Activated naive CD4-positive, alpha-beta T cell treated with anti-CD3 and anti-CD28 coated beads, Interleukin-2, amount 50 U/mL, for 72 hours (primary cell): ENCODE results near the gene TEX101. TPM values are rescaled to one million over a fixed set of nuclear protein-coding genes. Genes with fewer than 3 reads are reported as not detected.
"Not testable (repeated sequence)": the region's sequence is repeated elsewhere in the genome, so short reads cannot be mapped to it uniquely, and the experiment has no call there.

Source experiments
- ATAC-seq, 2 donors: fragments of 150-1000 bp; cut with Tn5 transposase; 2 replicates each; pipeline ENCODE4 v1.10.0; 2021; ENCODE audit warnings: mild to moderate bottlenecking in 2 of 2, moderate library complexity in 2 of 2
- DNase-seq, 2 donors: peaks; one replicate each; pipeline ENCODE4 v3.0.0; 2021 to 2022; ENCODE audit warnings: low spot score in 2 of 2
- H3K27ac Mint-ChIP-seq, 2 donors: one replicate each; pipeline ENCODE4 v1.8.0; 2022; ENCODE audit warnings: mild to moderate bottlenecking in 2 of 2, mixed read lengths in 2 of 2
- H3K36me3 Mint-ChIP-seq, 2 donors: one replicate each; pipeline ENCODE4 v1.8.0; 2022; ENCODE audit warnings: mixed read lengths in 2 of 2
- H3K9me3 Mint-ChIP-seq, 2 donors: one replicate each; pipeline ENCODE4 v1.8.0; 2022; ENCODE audit warnings: mixed read lengths in 2 of 2
- total RNA-seq, 2 donors: library from RNA; stranded (reverse); gene quantifications; one replicate each; pipeline ENCODE4 v1.2.3, GENCODE V29; 2022

The TEX101 gene
- total RNA-seq, 2 donors from 2014 or later, result not detected

GRCh38 chr19:43407416-43408005 lies 7.2 kb upstream of the TEX101 start:
- H3K9me3 Mint-ChIP-seq, result no peaks in the 10 kb centered on the region
- ATAC-seq, result no peak
- H3K36me3 Mint-ChIP-seq, result no peaks in the 10 kb centered on the region
- no peak overlapping the region for H3K27ac Mint-ChIP-seq
- no peak for DNase-seq

- no peaks in the 10 kb centered on the region for H3K36me3 Mint-ChIP-seq
- ATAC-seq (no peak), DNase-seq (no peak)
- H3K27ac Mint-ChIP-seq, result no peak overlapping the region
- no peaks in the 10 kb centered on the region for H3K9me3 Mint-ChIP-seq
Observed at GRCh38 chr19:43408043-43408442, 6.6 kb upstream of the TEX101 start.

- Mint-ChIP-seq H3K9me3 (no peaks in the 10 kb centered on the region), H3K27ac (no peak overlapping the region), H3K36me3 (no peaks in the 10 kb centered on the region)
- no peak for ATAC-seq
- DNase-seq, result no peak
Observed at GRCh38 chr19:43409415-43409814, 5.3 kb upstream of the TEX101 start.

DNA sequence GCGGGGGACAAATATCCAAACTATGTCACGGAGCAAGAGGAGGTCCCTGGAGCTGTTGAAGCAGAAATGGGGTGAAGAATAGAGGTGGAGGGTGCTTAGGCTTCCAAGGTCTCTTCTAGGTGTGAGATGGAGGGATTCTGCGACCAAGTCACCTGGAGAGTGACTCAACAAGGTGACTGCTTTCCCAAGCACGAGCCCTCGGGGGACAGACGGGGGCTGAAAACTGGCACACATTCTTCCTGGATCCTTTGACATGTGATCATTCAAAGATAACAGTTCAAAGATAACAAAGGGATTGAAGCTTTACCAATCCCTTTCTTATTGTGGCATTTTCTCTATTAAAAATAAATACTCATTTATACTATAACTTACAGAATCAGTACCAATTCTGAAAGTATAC lies 2.2 kb upstream of the TEX101 start:
- Mint-ChIP-seq H3K36me3 (no peaks in the 10 kb centered on the region), H3K27ac (no peak overlapping the region), H3K9me3 (no peaks in the 10 kb centered on the region)
- no peak for DNase-seq
- ATAC-seq, result no peak

- ATAC-seq (no peak), DNase-seq (no peak)
- no peaks in the 10 kb centered on the region for H3K36me3 Mint-ChIP-seq
- H3K9me3 Mint-ChIP-seq, result no peaks in the 10 kb centered on the region
- peak overlapping the region in 1 of 2 donors; percentile 12 for H3K27ac Mint-ChIP-seq
Observed at GRCh38 chr19:43416951-43417623, 2.4 kb downstream of the TEX101 start.

DNA sequence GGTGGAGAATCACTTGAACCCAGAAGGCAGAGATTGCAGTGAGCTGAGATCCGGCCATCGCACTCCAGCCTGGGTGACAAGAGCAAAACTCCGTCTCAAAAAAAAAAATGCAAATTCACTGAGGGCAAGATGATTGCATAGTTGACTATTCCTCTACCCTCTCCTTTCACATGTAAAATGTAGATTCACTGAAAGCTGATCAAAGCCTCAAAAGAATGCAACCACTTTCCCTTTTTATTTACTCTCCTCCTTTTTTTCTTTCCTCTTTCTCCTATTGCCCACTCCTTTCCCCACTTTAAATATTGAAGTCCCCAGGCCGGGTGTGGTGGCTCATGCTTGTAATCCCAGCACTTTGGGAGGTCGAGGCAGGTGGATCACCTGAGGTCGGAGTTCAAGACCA lies 6.3 kb downstream of the TEX101 start:
- Mint-ChIP-seq H3K9me3 (no peaks in the 10 kb centered on the region), H3K27ac (no peak overlapping the region), H3K36me3 (no peaks in the 10 kb centered on the region)
- no peak for DNase-seq
- no peak for ATAC-seq

DNA sequence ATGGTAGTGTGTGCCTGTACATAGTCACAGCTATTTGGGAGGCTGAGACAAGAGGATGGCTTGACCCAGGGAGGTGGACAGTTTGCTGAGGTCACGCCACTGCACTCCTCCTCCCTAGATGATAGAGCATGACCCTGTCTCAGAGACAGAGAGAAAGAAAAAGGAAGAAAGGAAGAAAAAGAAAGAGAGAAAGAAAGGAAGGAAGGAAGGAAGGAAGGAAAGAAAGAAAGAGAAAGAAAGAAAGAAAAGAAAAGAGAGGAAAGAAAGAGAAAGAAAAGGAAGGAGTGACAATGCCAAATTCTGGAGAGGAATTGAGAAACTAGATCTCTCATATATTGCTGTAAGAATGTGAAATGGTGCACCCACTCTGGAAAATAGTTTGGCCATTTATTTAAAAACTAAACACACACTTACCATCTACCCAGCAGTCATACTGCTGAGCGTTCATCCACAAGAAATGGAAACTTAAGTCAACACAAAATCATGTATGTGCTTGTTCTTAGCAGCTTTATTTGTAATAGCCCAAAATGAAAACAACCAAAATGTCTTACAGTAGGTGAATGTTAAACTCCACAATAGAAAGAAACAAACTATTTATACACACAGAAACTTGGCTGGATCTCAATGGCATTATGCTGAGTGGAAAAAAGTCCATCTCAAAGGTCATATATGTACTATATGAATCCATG lies 7.5 kb downstream of the TEX101 start:
- Mint-ChIP-seq H3K9me3 (no peaks in the 10 kb centered on the region), H3K36me3 (no peaks in the 10 kb centered on the region), H3K27ac (no peak overlapping the region)
- ATAC-seq (no peak), DNase-seq (no peak)

DNA sequence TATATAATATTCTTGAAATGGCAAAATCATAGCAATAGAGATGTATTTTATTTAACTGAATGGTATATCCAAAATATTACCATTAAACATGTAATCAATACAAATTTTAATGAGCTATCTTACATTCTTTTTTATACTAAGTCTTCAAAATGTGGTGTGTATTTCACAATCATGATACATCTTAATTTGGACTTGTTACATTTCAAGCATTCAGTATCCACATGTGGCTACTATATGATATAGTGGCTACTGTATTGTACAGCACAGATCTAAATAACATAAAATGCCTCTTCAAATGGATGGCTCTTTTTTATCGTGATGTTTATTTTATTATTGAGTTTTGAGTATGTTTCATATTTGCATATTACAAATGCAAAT lies 8.0 kb downstream of the TEX101 start:
- no peaks in the 10 kb centered on the region for H3K36me3 Mint-ChIP-seq
- ATAC-seq, result no peak
- no peak overlapping the region for H3K27ac Mint-ChIP-seq
- H3K9me3 Mint-ChIP-seq, result no peaks in the 10 kb centered on the region
- no peak for DNase-seq

DNA sequence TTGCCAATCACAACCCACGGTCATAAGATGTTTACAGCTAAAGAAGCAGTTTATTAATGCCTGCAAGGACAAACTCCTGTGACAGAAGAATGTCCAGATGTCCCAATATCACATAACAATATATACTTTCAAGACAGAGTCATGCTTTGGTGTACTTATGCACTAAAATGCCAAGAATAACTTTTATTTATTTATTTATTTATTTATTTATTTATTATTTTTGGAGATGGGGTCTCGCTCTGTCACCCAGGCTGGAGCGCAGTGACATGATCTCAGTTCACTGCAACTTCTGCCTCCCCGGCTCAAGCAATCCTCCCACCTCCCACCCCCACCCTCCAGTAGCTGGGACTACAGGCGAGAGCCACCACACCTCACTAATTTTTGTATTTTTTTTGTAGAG lies 9.1 kb downstream of the TEX101 start:
- ATAC-seq, result no peak
- no peak for DNase-seq
- no peaks in the 10 kb centered on the region for H3K36me3 Mint-ChIP-seq
- no peak overlapping the region for H3K27ac Mint-ChIP-seq
- no peaks in the 10 kb centered on the region for H3K9me3 Mint-ChIP-seq

GRCh38 chr19:43425567-43426392 lies 11.1 kb downstream of the TEX101 start:
- no peak for DNase-seq
- no peak for ATAC-seq
- H3K9me3 Mint-ChIP-seq, result no peaks in the 10 kb centered on the region
- peak overlapping the region in 1 of 2 donors; percentile 91 for H3K27ac Mint-ChIP-seq
- no peaks in the 10 kb centered on the region for H3K36me3 Mint-ChIP-seq

DNA sequence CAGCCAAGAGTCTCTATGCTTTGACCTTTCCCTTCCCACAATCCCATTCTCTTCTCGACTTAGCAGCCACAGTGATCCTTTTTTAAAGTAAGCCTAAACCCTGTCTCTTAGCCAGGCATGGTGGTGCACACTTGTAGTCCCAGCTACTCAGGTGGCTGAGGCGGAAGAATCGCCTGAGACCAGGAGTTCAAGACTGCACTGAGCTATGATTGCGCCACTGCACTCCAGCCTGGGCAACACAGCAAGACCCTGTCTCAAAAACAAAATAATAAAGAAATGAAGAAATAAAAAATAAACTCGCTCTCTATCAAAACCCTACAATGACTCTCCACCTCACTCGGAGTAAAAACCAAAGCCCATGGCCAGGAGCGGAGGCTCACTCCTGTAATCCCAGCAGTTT lies 14.7 kb downstream of the TEX101 start:
- DNase-seq (no peak), ATAC-seq (no peak)
- Mint-ChIP-seq H3K27ac (peak overlapping the region in 1 of 2 donors; percentile 53), H3K36me3 (no peaks in the 10 kb centered on the region), H3K9me3 (no peaks in the 10 kb centered on the region)

- no peaks in the 10 kb centered on the region for H3K36me3 Mint-ChIP-seq
Observed at GRCh38 chr19:43430142-43430710, 15.5 kb downstream of the TEX101 start.

DNA sequence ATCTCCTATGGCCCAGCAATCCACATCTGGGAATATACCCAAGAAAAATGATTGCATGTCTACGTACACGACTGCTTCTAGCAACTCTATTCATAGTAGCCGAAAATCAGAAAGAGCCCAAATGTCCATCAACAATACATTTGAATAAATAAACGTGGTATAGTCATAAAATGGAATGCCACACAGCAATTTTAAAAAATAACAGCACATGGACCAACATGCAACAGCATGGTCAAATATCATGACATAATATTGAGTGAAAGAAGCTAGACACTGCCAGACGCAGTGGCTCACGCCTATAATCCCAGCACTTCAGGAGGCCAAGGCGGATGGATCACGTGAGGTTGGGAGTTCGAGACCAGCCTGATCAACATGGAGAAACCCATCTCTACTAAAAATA lies 16.3 kb downstream of the TEX101 start:
- H3K27ac Mint-ChIP-seq, result peak overlapping the region in 1 of 2 donors; percentile 69
- no peak for DNase-seq
- H3K36me3 Mint-ChIP-seq, result no peaks in the 10 kb centered on the region
- H3K9me3 Mint-ChIP-seq, result no peaks in the 10 kb centered on the region
- no peak for ATAC-seq

More at GRCh38 chr19:43430142-43430710, 15.5 kb downstream of the TEX101 start:
- DNase-seq, result peak in 1 of 2 donors; percentile 23
- no peaks in the 10 kb centered on the region for H3K9me3 Mint-ChIP-seq
- H3K27ac Mint-ChIP-seq, result peak overlapping the region in 1 of 2 donors; percentile 72
- peak in 1 of 2 donors; percentile 89 for ATAC-seq

DNA sequence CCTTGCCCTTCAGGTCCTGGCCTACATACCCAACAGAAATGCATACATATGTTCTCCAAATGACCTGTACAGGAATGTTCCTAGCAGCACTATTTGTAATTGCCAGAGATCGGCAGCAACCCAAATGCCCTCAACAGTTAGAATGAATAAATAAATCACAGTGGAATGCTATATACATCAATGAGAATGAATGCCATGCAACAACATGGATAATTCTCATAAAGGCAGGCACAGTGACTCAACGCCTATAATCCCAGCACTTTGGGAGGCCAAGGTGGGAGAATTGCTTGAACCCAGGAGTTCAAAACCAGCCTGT lies 18.6 kb downstream of the TEX101 start:
- Mint-ChIP-seq H3K9me3 (peaks cover 0 to 7% of the 10 kb centered on the region in 2 donors), H3K36me3 (peaks cover 0 to 7% of the 10 kb centered on the region in 2 donors), H3K27ac (no peak overlapping the region)
- ATAC-seq (peak in 1 of 2 donors; percentile 24), DNase-seq (no peak)

- Mint-ChIP-seq H3K9me3 (peaks cover 0 to 7% of the 10 kb centered on the region in 2 donors), H3K27ac (no peak overlapping the region), H3K36me3 (peaks cover 0 to 7% of the 10 kb centered on the region in 2 donors)
- DNase-seq, result no peak
- no peak for ATAC-seq
Observed at GRCh38 chr19:43433689-43434088, 19.0 kb downstream of the TEX101 start.

GRCh38 chr19:43435775-43436174 lies 21.1 kb downstream of the TEX101 start:
- Mint-ChIP-seq H3K36me3 (peaks cover 0 to 7% of the 10 kb centered on the region in 2 donors), H3K27ac (peak overlapping the region in 1 of 2 donors; percentile 15), H3K9me3 (peaks cover 0 to 12% of the 10 kb centered on the region in 2 donors)
- no peak for DNase-seq
- ATAC-seq, result no peak

DNA sequence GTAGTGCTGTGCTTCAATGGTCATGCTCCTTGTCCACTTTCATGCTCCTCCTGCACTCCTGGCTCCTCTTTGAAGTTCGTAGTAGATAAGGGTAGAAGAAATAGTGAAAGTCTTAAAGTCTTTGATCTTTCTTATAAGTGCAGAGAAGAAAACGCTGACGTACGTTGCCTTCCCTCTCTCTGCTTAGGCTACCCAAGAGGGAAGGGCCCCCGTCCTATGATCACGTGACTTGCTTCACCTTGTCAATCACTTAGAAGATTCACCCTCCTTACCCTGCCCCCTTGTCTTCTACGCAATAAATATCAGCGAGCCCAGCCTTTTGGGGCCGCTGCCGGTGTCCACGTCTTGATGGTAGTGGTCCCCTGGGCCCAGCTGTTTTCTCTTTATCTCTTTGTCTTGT lies 22.6 kb downstream of the TEX101 start:
- Mint-ChIP-seq H3K9me3 (peaks cover 0 to 12% of the 10 kb centered on the region in 2 donors), H3K27ac (peak overlapping the region in 1 of 2 donors; percentile 23)
- not testable (repeated sequence) for DNase-seq, ATAC-seq, H3K36me3 Mint-ChIP-seq
